H1 (cell line): ENCODE data around the gene SPATA31C2. TPM values are rescaled to one million over a fixed set of nuclear protein-coding genes. Genes with fewer than 3 reads are reported as not detected.

Source experiments
- CTCF ChIA-PET: fragments of 300-600 bp; sonication (Branson Sonifier 250); formaldehyde crosslinking; loops from one replicate; lab custom pipeline; 2021; ENCODE audit not compliant: partially characterized antibody; lab: Charles Lee
- POLR2A ChIA-PET: fragments of 300-600 bp; sonication (Branson Sonifier 250); formaldehyde crosslinking; loops from one replicate; lab custom pipeline; 2021; ENCODE audit warnings: inconsistent platforms; ENCODE audit not compliant: partially characterized antibody; lab: Charles Lee
- DNase-seq, 2 experiments: peaks; one replicate each; pipeline versions ENCODE4 v3.0.0 to v3.0.0-alpha.2; 2010 to 2022; ENCODE audit warnings: low spot score in 2 of 2, low read depth in 1 of 2, mixed read lengths in 1 of 2
- FAIRE-seq: peaks from 2 replicates; lab custom pipeline; 2011; peaks lifted over from hg19 to GRCh38; lab: Jason Lieb, UNC
- H2AFZ ChIP-seq: 2 replicates; pipeline ENCODE4 v1.8.1; 2012; ENCODE audit warnings: low read length, inconsistent platforms
- H2AK5ac ChIP-seq: 2 replicates; pipeline ENCODE4 v1.6.1; 2013; ENCODE audit warnings: low read depth, low read length
- H2BK120ac ChIP-seq: replicated peaks from 2 replicates; pipeline ENCODE3; 2013; ENCODE audit warnings: low read depth, low read length, inconsistent platforms
- H2BK12ac ChIP-seq: 2 replicates; pipeline ENCODE4 v1.6.1; 2013; ENCODE audit warnings: low read depth, low read length
- H2BK15ac ChIP-seq: 2 replicates; pipeline ENCODE4 v1.6.1; 2013; ENCODE audit warnings: low read length
- H2BK20ac ChIP-seq: 2 replicates; pipeline ENCODE4 v1.6.1; 2013; ENCODE audit warnings: low read length
- H2BK5ac ChIP-seq: 2 replicates; pipeline ENCODE4 v1.6.1; 2013; ENCODE audit warnings: low read depth, low read length
- H3K14ac ChIP-seq: 2 replicates; pipeline ENCODE4 v1.6.1; 2013; ENCODE audit warnings: inconsistent platforms; ENCODE audit not compliant: insufficient read length
- H3K18ac ChIP-seq: 2 replicates; pipeline ENCODE4 v1.6.1; 2013; ENCODE audit warnings: low read length; ENCODE audit errors: extremely low read depth
- H3K23ac ChIP-seq: 2 replicates; pipeline ENCODE4 v1.6.1; 2013; ENCODE audit warnings: inconsistent platforms; ENCODE audit not compliant: insufficient read length
- H3K23me2 ChIP-seq: 2 replicates; pipeline ENCODE4 v1.6.1; 2013; ENCODE audit warnings: low read depth, low read length
- H3K27ac ChIP-seq: 2 replicates; pipeline ENCODE4 v1.6.1; 2011; ENCODE audit warnings: low read depth, low read length, inconsistent platforms
- H3K27me3 ChIP-seq, 4 experiments: replicated peaks in 1 of 4; 1 replicate in 1 of 4; 2 replicates in 3 of 4; pipeline versions ENCODE4 v1.6.1 to v1.8.1; 2011 to 2013; ENCODE audit warnings: low read length in 3 of 4, mild to moderate bottlenecking in 3 of 4, inconsistent platforms in 2 of 4, mixed read lengths in 2 of 4, moderate library complexity in 1 of 4; ENCODE audit not compliant: control insufficient read depth in 3 of 4, insufficient read depth in 3 of 4; ENCODE audit errors: extremely low read depth in 1 of 4
- H3K36me3 ChIP-seq, 4 experiments: 2 replicates each; pipeline versions ENCODE4 v1.6.1 to v1.8.1; 2011 to 2013; ENCODE audit warnings: mild to moderate bottlenecking in 4 of 4, low read length in 3 of 4, moderate library complexity in 2 of 4, control low read depth in 1 of 4, inconsistent platforms in 1 of 4; ENCODE audit not compliant: insufficient read depth in 4 of 4, control insufficient read depth in 2 of 4
- H3K4ac ChIP-seq: replicated peaks from 2 replicates; pipeline ENCODE3; 2013; ENCODE audit warnings: low read length, low read depth, mixed read lengths, inconsistent platforms; ENCODE audit not compliant: insufficient read length
- H3K4me1 ChIP-seq, 4 experiments: replicated peaks in 1 of 4; 1 replicate in 1 of 4; 2 replicates in 3 of 4; pipeline versions ENCODE4 v1.6.1 to v1.8.1; 2011 to 2013; ENCODE audit warnings: low read length in 3 of 4, inconsistent platforms in 2 of 4, mixed read lengths in 1 of 4; ENCODE audit not compliant: insufficient read depth in 4 of 4, control insufficient read depth in 3 of 4
- H3K4me2 ChIP-seq, 2 experiments: 2 replicates each; pipeline versions ENCODE4 v1.6.1 to v1.8.1; 2011 to 2013; ENCODE audit warnings: low read depth in 2 of 2, low read length in 2 of 2, control low read depth in 1 of 2, inconsistent platforms in 1 of 2, mild to moderate bottlenecking in 1 of 2; ENCODE audit not compliant: insufficient read depth in 1 of 2
- H3K4me3 ChIP-seq, 4 experiments: fragments of 200-600, 300-600 bp in 1 of 4; sonication (generic), shearing (Covaris generic), sonication (Bioruptor Twin) in 1 of 4; 2 replicates each; pipeline versions ENCODE4 v1.5.1 to v1.8.1; 2011 to 2016; ENCODE audit warnings: low read length in 4 of 4, low read depth in 3 of 4, control low read depth in 2 of 4, inconsistent platforms in 2 of 4, mild to moderate bottlenecking in 2 of 4, mixed read lengths in 1 of 4, moderate library complexity in 1 of 4; ENCODE audit not compliant: insufficient read depth in 2 of 4; ENCODE audit errors: extremely low read depth in 1 of 4
- H3K56ac ChIP-seq: replicated peaks from 2 replicates; pipeline ENCODE3; 2013; ENCODE audit warnings: low read depth, mild to moderate bottlenecking, mixed read lengths, low read length, inconsistent platforms; ENCODE audit not compliant: insufficient read length
- H3K79me1 ChIP-seq: 2 replicates; pipeline ENCODE4 v1.6.1; 2013; ENCODE audit warnings: low read depth, low read length, control low read depth
- H3K79me2 ChIP-seq, 2 experiments: 2 replicates each; pipeline versions ENCODE4 v1.6.1 to v1.8.1; 2012 to 2013; ENCODE audit warnings: low read length in 2 of 2, mild to moderate bottlenecking in 2 of 2, inconsistent platforms in 1 of 2; ENCODE audit not compliant: insufficient read depth in 2 of 2, control insufficient read depth in 1 of 2
- H3K9ac ChIP-seq, 4 experiments: replicated peaks in 1 of 4; 1 replicate in 1 of 4; 2 replicates in 3 of 4; pipeline versions ENCODE4 v1.6.1 to v1.8.1; 2011 to 2013; ENCODE audit warnings: low read depth in 3 of 4, low read length in 3 of 4, control low read depth in 2 of 4, mild to moderate bottlenecking in 2 of 4, moderate library complexity in 2 of 4, inconsistent platforms in 1 of 4; ENCODE audit errors: extremely low read depth in 1 of 4
- H3K9me3 ChIP-seq, 2 experiments: 2 replicates each; pipeline versions ENCODE4 v1.6.1 to v1.8.1; 2012 to 2013; ENCODE audit warnings: mild to moderate bottlenecking in 2 of 2, moderate library complexity in 2 of 2, control low read depth in 1 of 2, inconsistent platforms in 1 of 2, low read depth in 1 of 2, low read length in 1 of 2, mixed read lengths in 1 of 2; ENCODE audit not compliant: insufficient read depth in 2 of 2
- H4K20me1 ChIP-seq, 2 experiments: replicated peaks in 1 of 2; 2 replicates each; pipeline versions ENCODE3 to v1.8.1; 2011 to 2013; ENCODE audit warnings: inconsistent platforms in 2 of 2, low read length in 2 of 2, mild to moderate bottlenecking in 1 of 2; ENCODE audit not compliant: insufficient read depth in 2 of 2, control insufficient read depth in 1 of 2
- H4K5ac ChIP-seq: 2 replicates; pipeline ENCODE4 v1.6.1; 2013; ENCODE audit warnings: low read length, low read depth, mixed read lengths, inconsistent platforms; ENCODE audit not compliant: insufficient read length
- H4K8ac ChIP-seq: 2 replicates; pipeline ENCODE4 v1.8.0; 2013; ENCODE audit warnings: mild to moderate bottlenecking, moderate library complexity, low read length, inconsistent platforms; ENCODE audit not compliant: insufficient read depth; ENCODE audit errors: extremely low read depth
- H4K91ac ChIP-seq: replicated peaks from 2 replicates; pipeline ENCODE3; 2013; ENCODE audit warnings: low read length, mixed read lengths, inconsistent platforms; ENCODE audit not compliant: insufficient read length
- CBX5 ChIP-seq: fragments of 300-800, 300-1000 bp; sonication (generic); IDR thresholded peaks from 2 replicates; pipeline ENCODE4 v1.7.1; 2016; ENCODE audit warnings: antibody characterized with exemption, low read length, low read depth
- CHD2 ChIP-seq: IDR thresholded peaks from 2 replicates; pipeline ENCODE4 v1.6.1; 2012; ENCODE audit warnings: low read length, improper control_type of control experiment
- EZH2 ChIP-seq: fragments of 200-600 bp; sonication (generic); IDR thresholded peaks from 2 replicates; pipeline ENCODE4 v1.7.1; 2012; ENCODE audit warnings: low read depth, mild to moderate bottlenecking, moderate library complexity, low read length, inconsistent platforms; ENCODE audit not compliant: severe bottlenecking
- RAD21 ChIP-seq, 2 experiments: IDR thresholded peaks in 1 of 2; conservative IDR thresholded peaks in 1 of 2; 2 replicates each; pipeline ENCODE4 v1.6.1; 2011; ENCODE audit warnings: low read depth in 2 of 2, low read length in 2 of 2, improper control_type of control experiment in 1 of 2, inconsistent platforms in 1 of 2, mild to moderate bottlenecking in 1 of 2, moderate library complexity in 1 of 2
- TAF1 ChIP-seq: IDR thresholded peaks from 2 replicates; pipeline ENCODE4 v1.6.1; 2011; ENCODE audit warnings: mild to moderate bottlenecking, low read depth, low read length
- WGBS, 2 experiments: shearing (Covaris generic) in 1 of 2; methylation state at CpG; one replicate each; pipeline versions ENCODE4 v1.1.6 to v1.1.7; 2013 to 2015; ENCODE audit warnings: low lambda C conversion rate in 2 of 2, mixed read lengths in 2 of 2, inconsistent platforms in 1 of 2, low coverage in 1 of 2, missing lambda C conversion rate in 1 of 2; ENCODE audit not compliant: insufficient replicate concordance in 2 of 2, insufficient coverage in 1 of 2, insufficient read length in 1 of 2; ENCODE audit errors: extremely low coverage in 1 of 2, missing lambda C conversion rate in 1 of 2; 5-methylcytosine and 5-hydroxymethylcytosine counted together
- polyA plus RNA-seq, 7 experiments: library from polyadenylated mRNA; depleted of rRNA in 3 of 7; stranded (reverse) in 5 of 7; unstranded in 2 of 7; fragments of >200 nt in 5 of 7; fragments of 200-250 nt in 2 of 7; gene quantifications; 1 replicate in 5 of 7; 2 replicates in 1 of 7; 4 replicates in 1 of 7; pipeline versions ENCODE4 v1.2.1 to v1.2.3, GENCODE V29; 2011 to 2013; ENCODE audit warnings: missing spikeins in 2 of 7, mixed read lengths in 2 of 7
- total RNA-seq: library from RNA; stranded (reverse); fragmentation: NEBNext Ultra II Directional; extraction: Animal tissue kit (Norgen Biotek cat#: 25700); gene quantifications from 2 replicates; pipeline ENCODE4 v1.2.1, GENCODE V29; 2021

SPATA31C2 gene
- total and polyA plus RNA-seq, 2 of the 8 experiments (the other 6 are each of a cell fraction or from before 2014, with no cell fraction given) = 0.17 to 0.20 TPM

GRCh38 chr9:88174324-88174723 is 36.0 kb upstream of the SPATA31C2 start:
- no peaks in the 10 kb centered on the region; the same call in 1 of the 2 replicates for H3K23me2 ChIP-seq
- no peaks in the 10 kb centered on the region for H3K79me2 ChIP-seq
- CTCF ChIA-PET = interaction anchor here (1.0 to 1.4 kb wide), 3 partner anchors 10 to 398 kb away, joined by 3 read pairs; no protein-coding TSS in a partner anchor
- no peak overlapping the region for H4K8ac ChIP-seq
- H4K20me1 ChIP-seq = no peaks in the 10 kb centered on the region
- no peak overlapping the region for H4K91ac ChIP-seq
- H3K9ac ChIP-seq = no peak overlapping the region
- H3K14ac ChIP-seq = no peak overlapping the region
- no peak overlapping the region for H2BK12ac ChIP-seq
- no peak overlapping the region for H3K27ac ChIP-seq
- WGBS, 2 experiments = 87% methylated on average over 4 of the region's 4 CpGs; no CpG with 5 or more reads in 1 of the 2 experiments
- peak in 1 of 2 experiments; percentile 35; a peak in 3 of 4 replicates for TF ChIP-seq RAD21 (IDR thresholded peaks at IDR 0.05 in 1 of 2, conservative IDR thresholded peaks at IDR 0.05 in 1 of 2; ENCODE audit: low read depth in 2 of 2, low read length in 2 of 2)
- TF ChIP-seq CBX5 = no peak
- TF ChIP-seq EZH2 = no peak
- no peak for TF ChIP-seq CHD2
- no peak for TF ChIP-seq TAF1
- TF ChIP-seq, all 59 proteins: peak for 1
- Histone ChIP-seq H2AFZ (no peak overlapping the region), H2BK5ac (no peak overlapping the region), H3K56ac (no peak overlapping the region), H4K5ac (no peak overlapping the region), H3K36me3 (no peaks in the 10 kb centered on the region), H2AK5ac (no peak overlapping the region), H3K4ac (no peak overlapping the region), H3K4me3 (no peak overlapping the region), H3K4me2 (no peak overlapping the region), H3K23ac (no peak overlapping the region), H3K9me3 (no peaks in the 10 kb centered on the region), H3K18ac (no peak overlapping the region), H3K79me1 (no peaks in the 10 kb centered on the region), H3K27me3 (no peaks in the 10 kb centered on the region), H2BK20ac (no peak overlapping the region), H3K4me1 (no peaks in the 10 kb centered on the region), H2BK15ac (no peak overlapping the region), H2BK120ac (no peak overlapping the region)
- no peak for FAIRE-seq
- DNase-seq = no peak
- POLR2A ChIA-PET = no interaction called here
